Measurements from ENCODE around the gene GRID1.

GRID1 gene

GRCh38 chr10:86259901-86260562 is 106.6 kb downstream of the GRID1 start:
- no peaks in the 10 kb centered on the region for H3F3A ChIP-seq (ENCODE audit: insufficient read depth, low read length)
- no peak overlapping the region for H3K4me2 ChIP-seq (ENCODE audit: low read length)
- H3K9me2 ChIP-seq (ENCODE audit: low read depth, low read length): no peaks in the 10 kb centered on the region
- no peaks in the 10 kb centered on the region for H3K9me3 ChIP-seq (ENCODE audit: low read length)
- no peak overlapping the region for H3K4me3 ChIP-seq (ENCODE audit: low read depth, low read length, poor library complexity, severe bottlenecking)
- TF ChIP-seq CTCF (IDR thresholded peaks at IDR 0.05; ENCODE audit: low read length) (no peak), EZH2 (IDR thresholded peaks at IDR 0.05; ENCODE audit: borderline replicate concordance, low read length) (no peak)
- H3K9ac ChIP-seq (ENCODE audit: low read length): no peak overlapping the region
- H3K27me3 ChIP-seq (ENCODE audit: insufficient read depth, low read length): no peaks in the 10 kb centered on the region; the same call in 1 of the 2 replicates
- no peak overlapping the region for H3K27ac ChIP-seq (ENCODE audit: low read depth, low read length, poor library complexity, severe bottlenecking)
- H2AFZ ChIP-seq (ENCODE audit: low read length): no peak overlapping the region
- no peaks in the 10 kb centered on the region for H3K79me2 ChIP-seq (ENCODE audit: insufficient read depth, low read length)
- no peaks in the 10 kb centered on the region for H3K36me3 ChIP-seq (ENCODE audit: insufficient read depth, low read length)
- H3K4me1 ChIP-seq (ENCODE audit: insufficient read depth, low read length, severe bottlenecking): no peaks in the 10 kb centered on the region
- no peaks in the 10 kb centered on the region for H4K20me1 ChIP-seq (ENCODE audit: insufficient read depth, low read length)

- no peaks in the 10 kb centered on the region for H3K79me2 ChIP-seq (ENCODE audit: insufficient read depth, low read length)
- no peaks in the 10 kb centered on the region for H4K20me1 ChIP-seq (ENCODE audit: insufficient read depth, low read length)
- no peak overlapping the region for H3K4me2 ChIP-seq (ENCODE audit: low read length)
- no peaks in the 10 kb centered on the region for H3K4me1 ChIP-seq (ENCODE audit: insufficient read depth, low read length, severe bottlenecking)
- no peaks in the 10 kb centered on the region for H3F3A ChIP-seq (ENCODE audit: insufficient read depth, low read length)
- H3K9me3 ChIP-seq (ENCODE audit: low read length): no peaks in the 10 kb centered on the region
- no peak for TF ChIP-seq CTCF (IDR thresholded peaks at IDR 0.05; ENCODE audit: low read length)
- no peak for TF ChIP-seq EZH2 (IDR thresholded peaks at IDR 0.05; ENCODE audit: borderline replicate concordance, low read length)
- H3K27ac ChIP-seq (ENCODE audit: low read depth, low read length, poor library complexity, severe bottlenecking): no peak overlapping the region
- H3K9ac ChIP-seq (ENCODE audit: low read length): no peak overlapping the region
- no peak overlapping the region for H2AFZ ChIP-seq (ENCODE audit: low read length)
- no peaks in the 10 kb centered on the region for H3K9me2 ChIP-seq (ENCODE audit: low read depth, low read length)
- H3K36me3 ChIP-seq (ENCODE audit: insufficient read depth, low read length): no peaks in the 10 kb centered on the region
- H3K4me3 ChIP-seq (ENCODE audit: low read depth, low read length, poor library complexity, severe bottlenecking): no peak overlapping the region
- no peaks in the 10 kb centered on the region; the same call in 1 of the 2 replicates for H3K27me3 ChIP-seq (ENCODE audit: insufficient read depth, low read length)
These were observed 107.7 kb downstream of the GRID1 start for GRCh38 chr10:86258941-86259340.

GRCh38 chr10:86258499-86258898 is 108.1 kb downstream of the GRID1 start:
- no peak overlapping the region for H3K4me3 ChIP-seq (ENCODE audit: low read depth, low read length, poor library complexity, severe bottlenecking)
- H3K4me1 ChIP-seq (ENCODE audit: insufficient read depth, low read length, severe bottlenecking): no peaks in the 10 kb centered on the region
- no peak overlapping the region for H3K27ac ChIP-seq (ENCODE audit: low read depth, low read length, poor library complexity, severe bottlenecking)
- no peaks in the 10 kb centered on the region for H3F3A ChIP-seq (ENCODE audit: insufficient read depth, low read length)
- no peak overlapping the region for H3K9ac ChIP-seq (ENCODE audit: low read length)
- no peaks in the 10 kb centered on the region for H3K9me2 ChIP-seq (ENCODE audit: low read depth, low read length)
- H2AFZ ChIP-seq (ENCODE audit: low read length): no peak overlapping the region
- H3K9me3 ChIP-seq (ENCODE audit: low read length): no peaks in the 10 kb centered on the region
- no peak overlapping the region for H3K4me2 ChIP-seq (ENCODE audit: low read length)
- TF ChIP-seq EZH2 (IDR thresholded peaks at IDR 0.05; ENCODE audit: borderline replicate concordance, low read length): no peak
- TF ChIP-seq CTCF (IDR thresholded peaks at IDR 0.05; ENCODE audit: low read length): no peak
- H3K27me3 ChIP-seq (ENCODE audit: insufficient read depth, low read length): no peaks in the 10 kb centered on the region; the same call in 1 of the 2 replicates
- H3K79me2 ChIP-seq (ENCODE audit: insufficient read depth, low read length): no peaks in the 10 kb centered on the region
- no peaks in the 10 kb centered on the region for H4K20me1 ChIP-seq (ENCODE audit: insufficient read depth, low read length)
- H3K36me3 ChIP-seq (ENCODE audit: insufficient read depth, low read length): no peaks in the 10 kb centered on the region
